Subcutaneous adipose tissue (tissue), 4 donors: Measurements from ENCODE around the gene TPI1. TPM values are rescaled to one million over a fixed set of nuclear protein-coding genes. Genes with fewer than 3 reads are reported as not detected.

Experiments used
- CTCF ChIP-seq: fragments of 450-650 bp; IDR thresholded peaks from one replicate; pipeline ENCODE4 v1.5.1; 2016; ENCODE audit warnings: low read depth, mild to moderate bottlenecking, control low read depth, antibody characterized with exemption, moderate library complexity
- total RNA-seq, 4 donors: library from RNA; depleted of rRNA; stranded (reverse); fragments of >200 nt; gene quantifications; one replicate each; pipeline ENCODE4 v1.1.0, GENCODE V29; 2016

TPI1 gene
- total RNA-seq, 4 donors from 2014 or later, result 207 to 328 (median 256) TPM

- TF ChIP-seq CTCF, result no peak
Observed at GRCh38 chr12:6830286-6830890, 36.9 kb upstream of the TPI1 start.

- TF ChIP-seq CTCF, result no peak
Observed at GRCh38 chr12:6830999-6831398, 36.3 kb upstream of the TPI1 start.

GRCh38 chr12:6831450-6831995 lies 35.8 kb upstream of the TPI1 start:
- TF ChIP-seq CTCF, result no peak

GRCh38 chr12:6832125-6832524 lies 35.2 kb upstream of the TPI1 start:
- no peak for TF ChIP-seq CTCF

GRCh38 chr12:6833189-6833890 lies 34.0 kb upstream of the TPI1 start:
- TF ChIP-seq CTCF, result no peak

GRCh38 chr12:6834254-6834653 lies 33.1 kb upstream of the TPI1 start:
- no peak for TF ChIP-seq CTCF

- no peak for TF ChIP-seq CTCF
Observed at GRCh38 chr12:6834873-6835272, 32.5 kb upstream of the TPI1 start.
